Measurements from ENCODE around the gene GNAI3.

GNAI3 gene

GRCh38 chr1:109543988-109544735, 4.3 kb upstream of the GNAI3 start:
- no peak for DNase-seq (ENCODE audit: low spot score)

DNA sequence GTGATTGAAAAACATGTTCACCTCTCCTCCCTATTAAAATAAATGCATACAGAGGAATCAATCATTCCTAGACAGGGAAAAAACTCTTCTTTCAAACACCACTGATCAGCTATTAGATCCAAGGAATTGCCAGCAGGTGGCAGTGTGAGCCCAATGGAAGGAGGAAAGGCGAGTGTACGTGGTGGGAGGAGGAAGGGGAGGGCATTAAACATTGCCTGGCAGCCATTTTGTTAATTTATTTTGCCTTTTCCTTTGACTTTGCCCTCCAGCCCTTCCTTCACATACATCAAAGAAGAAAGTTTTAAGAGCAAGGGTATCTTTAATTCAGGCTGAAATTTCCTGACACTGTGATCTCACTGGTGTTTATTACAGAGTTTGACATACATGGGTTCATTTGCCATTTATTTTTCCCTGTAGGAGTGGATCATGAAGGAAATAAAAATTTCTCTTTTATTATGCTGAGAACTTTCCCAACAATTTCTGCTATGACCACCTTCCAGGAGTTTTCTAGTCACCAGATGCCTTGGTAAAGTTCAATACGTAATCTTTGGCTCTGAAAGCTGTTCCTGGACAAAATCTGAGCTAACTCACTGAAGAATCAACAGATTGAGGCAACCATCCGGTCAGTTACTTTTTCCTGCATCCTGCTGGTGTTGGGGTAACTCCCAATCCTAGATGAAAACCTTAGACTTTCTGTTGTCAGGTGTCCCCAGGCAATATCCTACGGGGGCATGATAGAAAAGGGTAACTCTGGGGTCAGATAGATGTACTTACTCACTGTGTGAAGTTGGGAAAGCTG, 1.9 kb upstream of the GNAI3 start:
- peak; percentile 87 for DNase-seq (ENCODE audit: low spot score)

DNA sequence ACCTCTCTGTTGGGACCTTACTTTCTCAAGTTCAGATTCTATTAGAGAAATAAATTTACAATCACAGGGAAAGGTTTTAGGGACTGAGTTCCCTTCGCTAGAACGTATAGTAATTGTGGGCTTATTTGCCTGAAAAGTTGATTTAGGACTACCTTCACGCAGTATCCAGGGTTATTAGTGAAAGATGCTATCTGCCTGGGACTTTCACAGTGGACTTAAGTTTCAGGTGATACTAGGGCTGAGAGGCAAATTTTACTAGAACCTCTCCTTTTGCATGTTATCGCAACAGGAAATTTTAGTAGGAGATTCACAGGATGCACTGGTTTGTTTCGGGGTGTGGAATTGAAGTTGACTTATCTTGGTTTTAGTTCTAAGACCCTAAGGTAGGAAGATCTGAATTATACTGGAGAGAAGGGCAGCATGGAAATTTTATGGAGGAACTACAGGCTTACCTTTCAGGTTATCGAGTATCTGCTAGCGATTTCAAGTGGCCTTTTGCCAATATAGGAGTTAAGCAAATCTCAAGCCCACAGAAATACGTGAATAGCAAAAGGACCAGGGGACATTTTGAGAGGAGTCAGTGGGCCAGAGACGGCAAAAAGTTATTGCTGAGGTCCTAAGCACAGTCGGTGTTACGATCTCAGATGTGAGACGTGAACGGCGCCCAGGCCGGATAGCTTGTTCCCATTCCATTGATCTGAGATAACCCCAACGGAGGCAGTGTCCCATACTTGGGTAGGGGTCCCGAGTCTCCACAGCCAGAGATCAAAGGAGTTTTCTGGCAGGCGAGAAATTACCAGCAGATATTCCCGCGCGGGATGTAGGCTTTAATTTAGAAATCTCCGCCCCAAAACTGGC, 723 bp upstream of the GNAI3 start:
- no peak for DNase-seq (ENCODE audit: low spot score)

- DNase-seq (ENCODE audit: low spot score), result no peak
Measured at GRCh38 chr1:109556563-109556962, 8.1 kb downstream of the GNAI3 start.

DNA sequence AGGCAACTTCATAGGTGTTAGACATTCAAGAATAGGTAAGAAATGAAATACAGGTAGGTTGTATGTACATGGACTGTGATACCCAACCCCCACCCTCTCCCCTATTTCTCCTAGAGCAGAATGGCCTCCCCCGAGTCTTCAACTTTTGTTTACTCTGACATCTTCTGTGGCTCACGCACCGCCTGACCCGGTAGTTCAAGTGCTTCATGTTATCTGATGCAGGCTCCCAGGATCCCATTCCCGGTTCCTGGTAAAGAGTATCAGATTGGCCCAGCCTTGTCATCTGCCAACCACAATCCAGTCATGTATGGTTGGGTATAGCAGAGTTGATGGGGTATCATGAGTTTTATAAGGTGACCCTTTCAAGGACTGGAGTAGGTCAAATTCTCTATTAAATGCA, 9.1 kb downstream of the GNAI3 start:
- DNase-seq (ENCODE audit: low spot score), result no peak

DNA sequence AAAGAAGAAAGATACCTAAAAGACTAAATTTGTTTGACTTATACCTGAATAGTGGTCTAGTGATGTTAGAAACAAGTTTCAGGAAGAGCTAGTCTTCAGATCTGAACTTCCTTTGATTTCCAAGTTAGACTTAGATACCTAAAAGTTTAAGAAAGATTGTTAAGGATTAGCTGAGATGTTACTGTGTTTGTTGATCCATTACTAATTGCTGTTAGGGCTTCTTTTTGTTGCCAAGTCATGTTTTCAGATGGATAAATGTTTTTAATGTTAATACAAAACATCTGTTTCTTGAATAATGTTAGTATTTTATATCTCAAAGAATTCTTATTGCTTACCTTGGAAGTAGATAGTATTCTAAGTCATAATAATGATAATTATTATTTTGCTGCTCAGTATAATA, 11.6 kb downstream of the GNAI3 start:
- DNase-seq (ENCODE audit: low spot score), result no peak

GRCh38 chr1:109564194-109564878, 15.9 kb downstream of the GNAI3 start:
- DNase-seq (ENCODE audit: low spot score), result no peak

DNA sequence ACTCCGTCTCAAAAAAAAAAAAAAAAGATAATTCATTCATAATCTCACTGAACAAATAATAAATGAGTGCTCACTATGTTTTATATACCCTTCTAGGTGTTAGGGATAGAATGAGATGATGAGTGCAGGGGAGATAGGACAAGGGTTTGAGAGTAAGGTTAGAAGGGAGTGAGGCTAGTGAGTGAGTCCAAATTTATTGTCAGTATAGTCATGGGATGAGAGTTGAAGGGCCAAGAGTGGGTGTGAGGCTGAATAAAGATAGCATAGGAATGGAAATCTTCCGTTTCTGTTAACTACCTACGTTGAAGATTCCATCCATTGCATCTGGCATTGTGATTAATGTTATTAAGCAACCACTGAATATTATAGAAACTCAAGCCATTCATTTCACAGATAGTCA, 16.8 kb downstream of the GNAI3 start:
- no peak for DNase-seq (ENCODE audit: low spot score)

DNA sequence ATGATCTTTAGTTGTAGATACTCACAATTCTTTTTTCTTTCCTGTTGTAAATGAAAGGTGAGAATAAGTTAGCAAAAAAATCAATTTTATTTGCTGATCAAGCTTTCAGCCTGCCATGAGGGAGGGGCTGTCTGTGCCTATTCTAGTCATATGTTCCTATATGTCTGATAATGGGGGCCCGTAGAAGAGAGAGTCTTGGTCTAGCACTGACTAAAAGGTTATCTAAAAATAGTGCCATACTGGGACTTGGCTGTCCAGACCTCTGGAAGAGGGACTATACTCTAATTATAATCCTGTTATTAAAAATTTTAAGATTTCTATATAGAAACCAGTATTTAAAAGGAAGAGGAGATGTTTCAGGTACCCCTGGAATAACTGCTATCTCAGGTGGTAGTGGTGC, 18.6 kb downstream of the GNAI3 start:
- no peak for DNase-seq (ENCODE audit: low spot score)

DNA sequence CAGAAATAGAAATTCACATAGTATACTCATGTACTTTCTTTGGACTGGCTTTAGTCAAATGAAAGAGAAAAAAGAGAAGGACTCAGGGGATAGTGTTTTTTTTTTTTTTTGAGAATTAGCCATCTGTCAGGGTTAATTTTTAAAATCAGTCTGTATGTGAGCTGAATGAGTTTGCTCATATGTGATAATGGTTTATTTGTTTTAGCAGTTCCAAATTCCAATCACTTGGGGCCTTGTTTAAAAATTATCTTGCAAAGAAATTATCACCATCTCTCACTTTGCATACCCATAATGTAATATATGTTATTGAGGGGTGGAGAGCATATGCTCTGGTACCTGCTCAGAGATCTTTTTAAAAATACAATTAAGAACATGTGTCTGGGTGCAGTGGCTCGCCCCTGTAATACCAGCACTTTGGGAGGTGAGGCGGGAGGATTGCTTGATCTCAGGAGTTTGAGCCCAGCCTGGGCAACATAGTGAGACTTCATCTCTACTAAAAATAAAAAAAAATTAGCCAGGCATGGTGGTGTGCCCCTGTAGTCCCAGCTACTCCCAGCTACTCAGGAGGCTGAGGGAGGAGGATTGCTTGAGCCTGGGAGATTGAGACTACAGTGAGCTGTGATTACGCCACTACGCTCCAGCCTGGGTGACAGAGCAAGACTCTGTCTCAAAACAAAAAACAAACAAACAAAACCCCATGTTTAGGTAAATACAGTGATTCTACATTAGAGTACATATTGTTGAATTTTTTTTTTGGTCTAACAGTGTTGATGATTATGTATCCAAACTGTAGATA, 19.7 kb downstream of the GNAI3 start:
- DNase-seq (ENCODE audit: low spot score), result no peak

DNA sequence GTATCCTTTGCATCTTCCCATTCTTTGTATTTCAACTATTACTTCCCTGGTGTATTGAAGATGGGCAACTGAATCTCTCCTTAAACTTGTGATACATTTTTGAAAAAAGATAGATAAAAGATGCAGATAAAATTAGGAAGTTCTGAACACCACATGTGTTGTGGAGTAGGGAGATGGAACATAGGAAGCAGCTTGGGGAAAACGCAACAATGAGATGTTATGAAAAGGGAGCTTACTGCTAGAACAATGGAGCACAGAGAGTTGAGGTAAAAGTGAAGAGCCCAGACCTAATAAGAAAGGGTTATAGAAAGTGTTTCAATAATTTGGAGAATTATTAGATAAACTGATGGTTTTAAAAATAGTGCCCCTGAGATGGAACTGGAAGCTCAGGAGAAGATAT, 20.9 kb downstream of the GNAI3 start:
- no peak for DNase-seq (ENCODE audit: low spot score)

DNA sequence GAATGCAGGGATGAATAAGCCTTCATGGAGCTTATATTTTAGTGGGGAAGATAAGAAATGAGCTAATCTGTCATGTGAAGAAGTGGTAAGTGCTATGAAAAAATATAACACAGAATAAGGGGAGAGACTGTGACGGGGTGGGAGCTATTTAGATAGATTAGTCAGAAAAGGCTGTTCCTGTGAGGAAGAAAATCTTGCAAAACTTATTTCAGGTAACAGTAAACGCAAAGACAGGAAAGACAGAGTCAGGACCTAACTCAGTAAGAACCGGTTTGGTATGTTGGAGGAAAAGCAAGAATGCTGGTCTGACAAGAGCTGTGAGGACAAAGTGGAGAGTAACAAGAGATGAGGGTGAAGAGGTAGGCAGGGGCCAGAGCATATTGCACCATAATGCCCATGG, 22.0 kb downstream of the GNAI3 start:
- no peak for DNase-seq (ENCODE audit: low spot score)

DNA sequence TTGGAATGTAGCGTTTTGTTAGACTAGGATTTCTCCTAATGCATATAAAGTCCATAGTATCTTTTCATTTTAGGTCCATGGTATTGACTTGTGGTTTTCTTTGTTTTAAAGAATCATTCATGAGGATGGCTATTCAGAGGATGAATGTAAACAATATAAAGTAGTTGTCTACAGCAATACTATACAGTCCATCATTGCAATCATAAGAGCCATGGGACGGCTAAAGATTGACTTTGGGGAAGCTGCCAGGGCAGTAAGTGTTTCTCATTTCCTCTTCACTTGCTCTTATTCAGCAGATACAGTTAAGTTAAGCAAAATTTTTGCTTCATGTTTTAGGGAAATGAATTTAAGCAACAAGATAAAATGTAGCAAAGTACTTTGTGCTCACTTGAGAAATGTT, 25.4 kb downstream of the GNAI3 start:
- no peak for DNase-seq (ENCODE audit: low spot score)

DNA sequence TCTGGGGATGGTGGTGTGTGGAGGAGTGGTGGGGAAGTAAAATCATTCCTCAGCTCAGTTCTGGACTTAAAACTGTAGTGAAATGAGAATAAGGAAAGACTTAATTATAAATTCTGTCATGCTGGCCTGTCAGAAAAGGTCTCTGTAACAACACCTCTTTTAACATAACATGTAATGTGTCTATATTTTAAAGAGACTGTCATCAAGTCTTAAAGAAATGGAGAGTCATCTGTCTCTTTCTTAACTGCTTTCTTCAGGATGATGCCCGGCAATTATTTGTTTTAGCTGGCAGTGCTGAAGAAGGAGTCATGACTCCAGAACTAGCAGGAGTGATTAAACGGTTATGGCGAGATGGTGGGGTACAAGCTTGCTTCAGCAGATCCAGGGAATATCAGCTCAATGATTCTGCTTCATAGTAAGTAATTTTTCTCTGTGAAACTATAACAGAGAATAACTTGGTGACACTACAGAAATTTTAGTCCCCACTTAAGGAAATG, 30.6 kb downstream of the GNAI3 start:
- DNase-seq (ENCODE audit: low spot score), result no peak

- DNase-seq (ENCODE audit: low spot score), result no peak
Measured at GRCh38 chr1:109579491-109579890, 31.1 kb downstream of the GNAI3 start.

DNA sequence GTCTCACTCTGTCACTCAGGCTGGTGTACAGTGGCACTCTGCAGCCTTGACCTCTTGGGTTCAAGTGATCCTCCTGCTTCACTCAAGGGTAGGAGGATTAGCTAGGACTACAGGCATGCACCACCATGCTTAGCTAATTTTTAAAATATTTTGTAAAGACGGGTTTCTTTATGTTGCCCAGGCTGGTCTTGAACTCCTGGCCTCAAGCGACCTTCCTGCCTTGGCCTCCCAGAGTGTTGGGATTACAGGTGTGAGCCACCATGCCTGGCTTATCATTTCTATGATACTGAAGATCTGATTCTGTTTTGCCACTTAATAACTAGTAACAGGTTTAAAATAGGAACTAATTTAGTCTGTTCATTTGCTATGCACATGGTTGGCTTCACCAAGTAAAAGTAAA, 33.6 kb downstream of the GNAI3 start:
- no peak for DNase-seq (ENCODE audit: low spot score)

- no peak for DNase-seq (ENCODE audit: low spot score)
Measured at GRCh38 chr1:109584766-109585165, 36.4 kb downstream of the GNAI3 start.

DNA sequence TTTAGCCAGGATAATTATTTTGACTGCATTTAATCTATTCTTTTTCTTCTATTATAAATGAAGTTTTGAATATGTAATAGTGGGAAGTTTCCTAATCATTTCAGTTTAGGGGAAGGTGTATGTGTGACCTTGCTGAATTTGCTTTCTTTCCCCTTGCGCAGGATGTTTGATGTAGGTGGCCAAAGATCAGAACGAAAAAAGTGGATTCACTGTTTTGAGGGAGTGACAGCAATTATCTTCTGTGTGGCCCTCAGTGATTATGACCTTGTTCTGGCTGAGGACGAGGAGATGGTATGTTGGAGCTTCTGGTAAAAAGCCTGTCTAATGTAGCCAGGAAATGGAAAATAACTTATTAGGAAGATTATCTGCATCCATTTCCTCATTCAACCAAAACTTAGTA, 37.6 kb downstream of the GNAI3 start:
- no peak for DNase-seq (ENCODE audit: low spot score)

DNA sequence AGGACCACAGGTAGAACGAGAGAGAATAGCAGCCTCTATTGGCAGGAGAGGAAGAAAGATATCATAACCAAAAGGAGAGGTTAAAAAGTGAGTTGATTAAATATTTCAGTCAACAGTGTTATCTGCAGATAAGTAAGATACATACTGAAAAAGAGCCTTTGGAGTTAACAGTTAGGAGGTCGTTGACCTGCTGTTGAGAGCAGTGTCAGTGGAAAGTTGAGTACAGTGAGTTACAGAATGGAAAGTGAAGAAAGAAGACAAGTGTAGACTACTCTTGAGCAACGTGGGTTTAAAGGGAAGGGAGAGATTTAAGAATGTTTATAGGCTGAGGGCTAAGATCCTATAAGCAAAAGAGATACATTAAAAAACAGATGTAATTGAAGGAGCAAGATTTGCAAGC, 40.8 kb downstream of the GNAI3 start:
- DNase-seq (ENCODE audit: low spot score), result no peak

GRCh38 chr1:109589679-109590078, 41.3 kb downstream of the GNAI3 start:
- no peak for DNase-seq (ENCODE audit: low spot score)

- no peak for DNase-seq (ENCODE audit: low spot score)
Measured at GRCh38 chr1:109592916-109593315, 44.5 kb downstream of the GNAI3 start.

Data from SK-N-DZ (cell line).